Esophagus squamous epithelium (tissue), 4 donors: ENCODE measurements around the gene CDCA8.

Source experiments
- CTCF ChIP-seq, 6 experiments: fragments of 450-650 bp in 4 of 6; fragments of 200-600 bp in 2 of 6; sonication (generic) in 2 of 6; IDR thresholded peaks; one replicate each; pipeline ENCODE4 v1.5.1; 2016 to 2019; ENCODE audit warnings: antibody characterized with exemption in 6 of 6, mild to moderate bottlenecking in 4 of 6, moderate library complexity in 4 of 6
- POLR2A ChIP-seq, 4 donors: fragments of 450-650 bp; IDR thresholded peaks; one replicate each; pipeline ENCODE4 v1.6.1; 2017; ENCODE audit warnings: antibody characterized with exemption in 4 of 4, mild to moderate bottlenecking in 4 of 4, moderate library complexity in 3 of 4

- no peak for TF ChIP-seq POLR2A (IDR thresholded peaks at IDR 0.05)
- TF ChIP-seq CTCF (IDR thresholded peaks at IDR 0.05), result peak in 1 of 6 experiments; percentile 28
Measured at GRCh38 chr1:37691497-37692077, 729 bp upstream of the CDCA8 start.
